ENCODE results near the gene ZNF320. TPM values are rescaled to one million over a fixed set of nuclear protein-coding genes. Genes with fewer than 3 reads are reported as not detected.
"Not testable (repeated sequence)": the region's sequence is repeated elsewhere in the genome, so short reads cannot be mapped to it uniquely, and the experiment has no call there.

The ZNF320 gene
- total RNA-seq = 1 to 10 TPM; 5.3 to 9.3 TPM

DNA sequence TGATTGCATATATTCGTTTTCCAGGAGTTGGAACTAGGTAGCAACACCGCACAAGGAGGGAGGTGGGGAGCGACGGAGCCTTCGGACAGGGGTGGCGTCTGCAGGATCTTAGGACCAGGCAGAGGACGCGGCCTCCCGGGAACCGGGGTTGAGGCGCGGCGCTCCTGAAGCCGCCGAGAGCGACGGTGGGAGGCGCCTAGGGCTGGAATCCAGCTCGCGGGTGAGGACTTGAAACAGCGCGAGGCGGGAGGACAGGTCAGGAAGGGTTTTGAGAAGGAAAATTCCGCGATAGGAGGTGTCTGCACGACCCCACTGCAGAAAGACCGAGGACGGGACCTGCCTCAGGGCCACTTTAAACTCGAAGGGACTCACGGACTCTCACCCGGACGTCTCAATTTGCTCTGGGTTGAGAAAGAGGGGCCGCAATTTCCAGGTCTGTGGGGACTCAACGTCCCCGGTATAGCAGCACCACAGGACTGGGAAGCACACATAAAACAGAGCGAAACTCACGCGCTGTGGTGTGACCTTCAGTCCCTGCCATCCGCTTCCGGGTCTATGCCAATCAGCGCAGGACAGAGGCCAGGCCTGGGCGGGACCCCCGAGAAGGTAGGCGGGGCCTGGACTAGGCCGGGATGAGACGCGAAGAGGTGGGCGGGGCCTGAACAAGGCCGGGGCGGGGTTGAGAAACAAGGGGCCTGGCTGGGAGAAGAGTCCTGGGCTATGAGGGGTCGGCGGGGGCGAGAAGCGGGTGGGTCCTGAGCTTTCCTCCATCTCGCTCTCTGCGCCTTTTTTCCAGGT lies at the start of gene ZNF320:
Gene ZNF320 (minus strand): TSS at position 498 of the 798 bp plus-strand sequence. CDS start 7,380 bp downstream, outside the sequence.
- peak; percentile 97 for DNase-seq (ENCODE audit: low spot score)
- Histone ChIP-seq H3K4me3 (peak within 1 kb of the TSS; percentile 61 to 80), H3K27ac (peak within 1 kb of the TSS; percentile 83 to 90), H3K27me3 (no peaks in the 10 kb centered on the region), H3K36me3 (peaks cover 5% of the 10 kb centered on the region), H3K9me3 (no peaks in the 10 kb centered on the region), H3K4me1 (peaks cover 0 to 14% of the 10 kb centered on the region in 2 donors)
- TF ChIP-seq, protein P1, sequence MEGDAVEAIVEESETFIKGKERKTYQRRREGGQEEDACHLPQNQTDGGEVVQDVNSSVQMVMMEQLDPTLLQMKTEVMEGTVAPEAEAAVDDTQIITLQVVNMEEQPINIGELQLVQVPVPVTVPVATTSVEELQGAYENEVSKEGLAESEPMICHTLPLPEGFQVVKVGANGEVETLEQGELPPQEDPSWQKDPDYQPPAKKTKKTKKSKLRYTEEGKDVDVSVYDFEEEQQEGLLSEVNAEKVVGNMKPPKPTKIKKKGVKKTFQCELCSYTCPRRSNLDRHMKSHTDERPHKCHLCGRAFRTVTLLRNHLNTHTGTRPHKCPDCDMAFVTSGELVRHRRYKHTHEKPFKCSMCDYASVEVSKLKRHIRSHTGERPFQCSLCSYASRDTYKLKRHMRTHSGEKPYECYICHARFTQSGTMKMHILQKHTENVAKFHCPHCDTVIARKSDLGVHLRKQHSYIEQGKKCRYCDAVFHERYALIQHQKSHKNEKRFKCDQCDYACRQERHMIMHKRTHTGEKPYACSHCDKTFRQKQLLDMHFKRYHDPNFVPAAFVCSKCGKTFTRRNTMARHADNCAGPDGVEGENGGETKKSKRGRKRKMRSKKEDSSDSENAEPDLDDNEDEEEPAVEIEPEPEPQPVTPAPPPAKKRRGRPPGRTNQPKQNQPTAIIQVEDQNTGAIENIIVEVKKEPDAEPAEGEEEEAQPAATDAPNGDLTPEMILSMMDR (IDR thresholded peaks at IDR 0.05) = no peak

DNA sequence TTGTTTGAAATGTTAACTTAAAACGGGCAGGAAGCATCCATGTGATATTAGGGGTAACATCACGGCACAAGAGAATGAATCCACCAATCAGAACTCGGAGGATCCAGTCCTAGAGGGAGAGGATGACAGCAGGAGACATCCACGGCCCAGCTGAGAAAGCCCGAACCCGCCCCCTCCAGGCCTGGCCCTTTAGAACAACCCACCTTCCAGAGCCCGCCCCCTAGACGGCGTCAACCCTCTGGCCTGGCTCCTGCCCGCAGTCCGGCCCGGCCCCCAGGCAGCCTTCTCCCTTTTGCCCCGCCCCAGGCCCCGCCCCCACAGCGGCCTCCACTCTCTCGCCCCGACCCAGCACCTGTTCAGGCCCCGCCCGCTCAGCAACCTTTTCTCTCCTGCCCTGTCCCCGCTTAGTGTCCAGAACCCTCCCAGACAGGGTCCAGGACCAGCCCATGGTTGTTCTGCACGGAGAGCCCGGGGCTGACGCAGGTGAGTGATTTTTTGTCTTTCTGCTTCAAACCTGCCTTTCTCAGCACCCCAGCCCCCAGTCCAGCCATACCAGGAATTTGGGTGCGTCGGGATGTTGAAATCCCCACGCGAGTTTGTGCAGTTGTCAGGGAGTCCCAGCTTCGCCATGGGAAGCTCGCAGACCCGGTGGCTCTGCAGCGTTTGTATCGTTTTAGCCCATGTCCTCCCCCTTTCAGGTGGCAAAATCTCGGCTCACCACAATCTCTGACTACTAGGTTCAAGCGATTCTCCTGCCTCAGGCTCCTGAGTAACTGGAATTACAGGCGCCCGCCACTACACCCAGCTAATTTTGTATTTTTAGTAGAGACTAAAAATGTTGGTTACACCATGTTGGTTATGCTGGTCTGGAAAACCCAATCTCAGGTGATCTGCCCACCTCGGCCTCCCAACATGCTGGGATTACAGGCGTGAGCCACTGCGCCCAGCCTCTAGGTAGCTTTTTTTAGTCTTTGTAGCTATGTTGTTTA lies 49.2 kb upstream of the ZNF320 start:
- no peak for DNase-seq (ENCODE audit: low spot score)
- Histone ChIP-seq H3K4me3 (no peak overlapping the region), H3K4me1 (peaks cover 0 to 8% of the 10 kb centered on the region in 2 donors), H3K27ac (peak overlapping the region in 1 of 2 donors; percentile 29), H3K36me3 (peaks cover 26% of the 10 kb centered on the region), H3K9me3 (peaks cover 24 to 48% of the 10 kb centered on the region in 2 donors), H3K27me3 (no peaks in the 10 kb centered on the region)
- TF ChIP-seq, protein P1 (IDR thresholded peaks at IDR 0.05) = no peak

DNA sequence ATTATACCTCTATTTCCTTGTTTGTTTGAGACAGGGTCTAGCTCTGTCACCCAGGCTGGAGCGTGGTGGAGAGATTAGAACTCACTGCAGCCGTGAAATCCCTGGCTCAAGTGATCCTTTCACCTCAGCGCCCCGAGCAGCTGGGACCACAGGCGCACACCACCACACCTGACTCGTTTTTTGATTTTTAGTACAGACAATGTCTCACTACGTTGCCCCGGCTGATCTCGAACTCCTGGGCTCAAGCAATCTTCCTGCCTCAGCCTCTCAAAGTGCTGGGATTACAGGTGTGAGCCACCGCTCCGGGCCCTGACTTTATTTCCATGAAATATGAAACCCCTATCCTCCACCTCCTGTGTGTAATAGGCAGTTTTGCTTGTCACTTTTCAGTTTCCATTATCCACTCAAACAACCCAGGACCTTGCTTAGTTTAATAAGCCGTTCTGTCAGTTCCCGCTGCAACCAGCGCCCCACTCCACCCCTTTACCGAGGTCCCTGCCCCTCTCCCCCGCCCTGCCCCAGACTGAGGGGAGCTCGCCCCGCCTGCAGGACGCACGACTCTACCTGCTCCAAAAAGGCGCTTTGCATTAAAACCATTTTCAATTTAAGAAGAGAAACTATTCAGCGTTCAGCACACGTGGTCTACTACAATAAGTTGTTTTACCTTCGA lies 48.4 kb upstream of the ZNF320 start:
- DNase-seq (ENCODE audit: low spot score) = no peak
- Histone ChIP-seq H3K4me1 (peaks cover 0 to 8% of the 10 kb centered on the region in 2 donors), H3K27ac (no peak overlapping the region), H3K36me3 (peaks cover 18% of the 10 kb centered on the region), H3K4me3 (no peak overlapping the region), H3K27me3 (no peaks in the 10 kb centered on the region), H3K9me3 (peaks cover 24 to 40% of the 10 kb centered on the region in 2 donors)
- TF ChIP-seq, protein P1 (IDR thresholded peaks at IDR 0.05) = no peak

DNA sequence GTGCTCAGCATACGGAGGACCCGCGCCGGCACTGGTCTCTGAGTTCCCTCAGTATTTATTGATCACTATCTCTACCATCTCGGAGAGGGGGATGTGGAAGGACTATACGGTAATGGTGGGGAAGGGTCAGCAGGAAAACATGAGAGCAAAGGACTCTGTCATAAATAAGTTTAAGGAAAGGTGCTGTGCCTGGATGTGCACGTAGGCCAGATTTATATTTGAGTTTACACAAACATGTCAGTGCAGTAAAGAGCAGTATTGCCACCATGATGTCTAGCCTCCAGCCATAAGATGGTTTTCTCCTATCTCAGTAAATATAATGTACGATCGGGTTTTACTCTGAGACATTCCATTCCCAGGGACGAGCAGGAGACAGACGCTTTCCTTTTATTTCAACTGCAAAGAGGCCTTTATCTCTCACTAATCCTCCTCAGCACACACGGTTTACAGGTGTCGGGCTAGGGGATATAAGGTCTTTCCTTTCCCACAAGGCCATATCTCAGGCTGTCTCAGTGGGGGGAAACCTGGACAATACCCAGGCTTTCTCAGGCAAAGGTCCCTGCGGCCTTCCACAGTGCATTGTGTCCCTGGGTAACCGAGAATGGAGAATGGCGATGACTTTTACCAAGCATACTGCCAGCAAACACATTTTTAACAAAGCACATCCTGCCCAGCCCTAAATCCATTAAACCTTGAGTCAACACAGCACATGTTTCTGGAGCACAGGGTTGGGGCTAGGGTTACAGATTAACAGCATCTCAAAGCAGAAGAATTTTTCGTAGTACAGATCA lies 47.5 kb upstream of the ZNF320 start:
- not testable (repeated sequence) for H3K27me3 ChIP-seq; H3K27ac ChIP-seq; DNase-seq (ENCODE audit: low spot score)

DNA sequence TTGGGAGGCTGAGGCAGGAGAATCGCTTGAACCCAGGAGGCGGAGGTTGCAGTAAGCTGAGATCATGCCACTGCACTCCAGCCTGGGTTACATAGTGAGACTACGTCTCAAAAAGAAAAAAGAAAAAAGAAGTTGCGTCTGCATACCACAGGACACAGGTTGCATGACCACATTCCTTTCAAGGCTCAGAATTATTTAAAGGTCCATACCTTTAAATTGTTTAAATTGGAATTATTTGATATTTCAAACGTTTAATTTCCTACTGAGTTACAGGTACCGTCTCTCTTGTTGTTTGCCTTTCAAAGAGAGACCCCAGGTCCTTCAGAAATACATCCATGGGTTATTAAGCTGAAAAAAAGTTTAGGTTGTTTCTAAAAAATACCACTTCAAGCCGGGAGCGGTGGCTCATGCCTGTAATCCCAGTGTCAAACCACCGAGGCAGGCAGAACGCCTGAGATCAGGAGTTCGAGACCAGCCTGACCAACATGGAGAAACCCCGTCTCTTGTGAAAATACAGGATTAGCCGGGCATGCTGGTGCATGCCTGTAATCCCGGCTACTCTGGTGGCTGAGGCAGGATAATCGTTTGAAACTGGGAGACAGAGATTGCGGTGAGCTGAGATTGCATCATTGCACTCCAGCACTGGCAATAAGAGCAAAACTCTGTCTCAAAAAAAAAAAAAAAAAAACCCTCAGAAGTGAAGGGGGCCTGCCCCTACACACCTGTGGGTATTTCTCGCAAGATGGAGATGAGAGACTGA lies 46.6 kb upstream of the ZNF320 start:
- Histone ChIP-seq H3K27me3 (no peaks in the 10 kb centered on the region), H3K36me3 (peaks cover under 1% of the 10 kb centered on the region), H3K4me1 (peaks cover 0 to 8% of the 10 kb centered on the region in 2 donors), H3K4me3 (no peak overlapping the region), H3K9me3 (peaks cover 14 to 22% of the 10 kb centered on the region in 2 donors), H3K27ac (no peak overlapping the region)
- DNase-seq (ENCODE audit: low spot score) = no peak
- TF ChIP-seq, protein P1 (IDR thresholded peaks at IDR 0.05) = no peak

More for the DNA sequence above, 47.5 kb upstream of the ZNF320 start:
- H3K36me3 ChIP-seq, H3K4me3 ChIP-seq, H3K4me1 ChIP-seq: not testable (repeated sequence)
- H3K9me3 ChIP-seq = peaks cover 18 to 31% of the 10 kb centered on the region in 2 donors

All from right atrium auricular region (tissue), 2 donors.